ENCODE data around the gene CYP2E1. TPM values are rescaled to one million over a fixed set of nuclear protein-coding genes. Genes with fewer than 3 reads are reported as not detected.
"Not testable (repeated sequence)": the region's sequence is repeated elsewhere in the genome, so short reads cannot be mapped to it uniquely, and the experiment has no call there.

CYP2E1 gene
- total RNA-seq, 4 donors from 2014 or later = 3.1 to 26.9 (median 10.5) TPM

- H3K27me3 ChIP-seq = no peaks in the 10 kb centered on the region
- intact Hi-C loops (cut with DNase I) = no loop called here
- DNase-seq = no peak
Measured at GRCh38 chr10:133488354-133488753, 38.8 kb upstream of the CYP2E1 start.

GRCh38 chr10:133489816-133490588 lies 37.2 kb upstream of the CYP2E1 start:
- H3K27ac ChIP-seq = no peak overlapping the region
- H3K4me3 ChIP-seq = no peak overlapping the region
- peaks cover 0 to 41% (median 10%) of the 10 kb centered on the region in 3 donors for H3K9me3 ChIP-seq
- 57 to 92% methylated on average over 1 to 2 of the region's 2 CpGs for WGBS, 2 donors
- no peaks in the 10 kb centered on the region for H3K27me3 ChIP-seq
- no peak for DNase-seq
- TF ChIP-seq CTCF (IDR thresholded peaks at IDR 0.05) (no peak), POLR2A (IDR thresholded peaks at IDR 0.05) (no peak)
- peaks cover 0 to 57% (median 0%) of the 10 kb centered on the region in 3 donors for H3K36me3 ChIP-seq
- no peaks in the 10 kb centered on the region for H3K4me1 ChIP-seq
- intact Hi-C loops (cut with DNase I) = no loop called here

More at GRCh38 chr10:133488354-133488753, 38.8 kb upstream of the CYP2E1 start:
- Histone ChIP-seq H3K27ac (no peak overlapping the region), H3K4me3 (no peak overlapping the region), H3K4me1 (no peaks in the 10 kb centered on the region), H3K36me3 (peaks cover 0 to 41% (median 0%) of the 10 kb centered on the region in 3 donors), H3K9me3 (peaks cover 0 to 52% (median 10%) of the 10 kb centered on the region in 3 donors)
- TF ChIP-seq POLR2A (IDR thresholded peaks at IDR 0.05) = no peak
- no peak for TF ChIP-seq CTCF (IDR thresholded peaks at IDR 0.05)

- WGBS, 2 donors = 69 to 70% methylated on average over 4 of the region's 4 CpGs
- DNase-seq; H3K27ac ChIP-seq; H3K4me3 ChIP-seq; H3K27me3 ChIP-seq; H3K4me1 ChIP-seq; intact Hi-C loops (cut with DNase I): not testable (repeated sequence)
- H3K9me3 ChIP-seq = peaks cover 0 to 10% (median 0%) of the 10 kb centered on the region in 3 donors
- peaks cover 0 to 65% (median 0%) of the 10 kb centered on the region in 3 donors for H3K36me3 ChIP-seq
Measured at GRCh38 chr10:133493562-133493961, 33.6 kb upstream of the CYP2E1 start.

GRCh38 chr10:133497363-133497762 lies 29.8 kb upstream of the CYP2E1 start:
- H3K4me3 ChIP-seq; DNase-seq; intact Hi-C loops (cut with DNase I); H3K27me3 ChIP-seq; H3K4me1 ChIP-seq; H3K27ac ChIP-seq; H3K9me3 ChIP-seq: not testable (repeated sequence)
- peaks cover 0 to 60% (median 0%) of the 10 kb centered on the region in 3 donors for H3K36me3 ChIP-seq
- peak in 2 of 6 experiments; percentile 30 to 37 for TF ChIP-seq CTCF (IDR thresholded peaks at IDR 0.05)
- WGBS, 2 donors = 58 to 62% methylated on average over 6 of the region's 6 CpGs

DNA sequence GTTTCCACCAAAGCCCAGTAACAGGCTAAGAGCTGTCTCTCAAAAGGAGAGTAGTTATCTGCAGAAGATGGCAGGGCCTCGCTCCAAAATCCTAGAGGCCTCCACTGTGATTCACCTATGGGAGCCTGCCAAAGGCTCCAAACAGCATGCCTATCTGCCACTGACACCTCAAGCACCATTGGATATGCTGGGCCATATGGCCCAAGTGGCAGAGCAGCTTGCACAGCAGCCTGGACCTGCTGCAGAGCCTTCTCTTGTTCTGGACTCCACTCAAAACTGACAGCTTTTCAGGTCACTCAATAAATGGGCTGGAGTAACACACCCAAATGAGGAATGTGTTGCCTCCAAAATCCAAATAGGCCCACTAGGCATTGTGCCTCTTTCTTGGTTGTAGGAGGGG lies 28.0 kb upstream of the CYP2E1 start:
- H3K27ac ChIP-seq; H3K9me3 ChIP-seq; intact Hi-C loops (cut with DNase I); H3K4me1 ChIP-seq; DNase-seq; H3K4me3 ChIP-seq; H3K27me3 ChIP-seq: not testable (repeated sequence)
- peaks cover 0 to 48% (median 0%) of the 10 kb centered on the region in 3 donors for H3K36me3 ChIP-seq
- WGBS, 2 donors = 67% methylated on average over 1 of the region's 1 CpG; no CpG with 5 or more reads in 1 of the 2 donors

GRCh38 chr10:133500897-133501296 lies 26.3 kb upstream of the CYP2E1 start:
- H3K4me3 ChIP-seq; H3K27ac ChIP-seq; H3K4me1 ChIP-seq; H3K27me3 ChIP-seq; DNase-seq; intact Hi-C loops (cut with DNase I); H3K9me3 ChIP-seq: not testable (repeated sequence)
- peaks cover 0 to 39% (median 0%) of the 10 kb centered on the region in 3 donors for H3K36me3 ChIP-seq
- 53 to 60% methylated on average over 3 to 4 of the region's 4 CpGs for WGBS, 2 donors

Data from esophagus squamous epithelium (tissue), 5 donors.